ENCODE data around the gene TDRD1. TPM values are rescaled to one million over a fixed set of nuclear protein-coding genes. Genes with fewer than 3 reads are reported as not detected.

Gene TDRD1
- total and polyA plus RNA-seq, 10 of the 15 experiments (the other 5 are each of a cell fraction or from before 2014, with no cell fraction given) = 0.03 to 0.04 TPM; not detected in 8

DNA sequence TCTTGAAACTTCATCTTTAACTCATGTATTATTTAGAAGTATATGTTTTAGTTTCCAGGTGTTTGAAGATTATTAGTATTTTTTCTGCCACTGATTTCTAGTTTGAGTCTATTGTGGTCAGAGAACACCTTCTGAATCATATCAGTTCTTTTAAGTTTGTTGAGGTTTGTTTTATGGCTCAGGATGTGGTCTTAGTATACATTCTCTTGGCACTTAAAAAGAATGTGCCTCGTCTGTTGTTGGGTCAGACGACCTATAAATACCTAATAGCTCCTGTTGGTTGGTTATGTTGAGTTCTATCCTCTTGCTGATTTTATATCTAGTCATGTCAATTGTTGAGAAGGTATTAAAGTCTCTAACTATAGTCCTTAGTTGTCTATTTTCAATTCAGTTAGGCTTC is 15.9 kb downstream of the TDRD1 start (continued):
- no peak for TF ChIP-seq ZNF384 (IDR thresholded peaks at IDR 0.05; ENCODE audit: borderline replicate concordance, low read depth, low read length)
- 0 out of 2 replicates have a peak, but pooled peaks have one; percentile 20 for TF ChIP-seq MTA2 (IDR thresholded peaks at IDR 0.05; ENCODE audit: low read depth)
- TF ChIP-seq ZZZ3 (IDR thresholded peaks at IDR 0.05; ENCODE audit: control insufficient read depth, insufficient read length, low read depth) = no peak
- peak; percentile 48 for TF ChIP-seq GABPA (IDR thresholded peaks at IDR 0.05; ENCODE audit: low read depth)
- no peak for TF ChIP-seq TCF3 (IDR thresholded peaks at IDR 0.05; ENCODE audit: borderline replicate concordance, insufficient read depth, low read depth, low read length)
- no peak for TF ChIP-seq HSF1 (IDR thresholded peaks at IDR 0.05; ENCODE audit: low read depth, low read length)
- TF ChIP-seq CREM (IDR thresholded peaks at IDR 0.05; ENCODE audit: low read depth) = peak; percentile 48; the same call in 1 of the 2 replicates

DNA sequence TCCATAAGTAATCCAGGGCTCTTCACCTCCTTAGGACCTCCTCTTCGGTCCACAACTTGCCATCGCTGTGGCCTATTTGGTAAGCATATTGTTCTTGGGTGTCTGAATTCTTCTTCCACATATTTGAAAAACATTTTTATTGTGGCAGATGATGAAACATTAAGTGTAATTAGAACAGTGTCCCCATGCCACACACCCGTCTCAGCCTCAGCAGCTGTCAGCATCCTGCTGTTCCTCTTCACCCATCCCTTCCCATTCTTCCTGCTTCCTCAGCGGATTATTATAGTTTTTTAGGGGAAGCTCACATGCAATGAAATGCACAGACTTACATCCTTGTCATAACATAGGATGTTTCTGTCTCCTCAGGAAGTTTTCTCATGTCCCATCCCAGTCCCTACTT is 20.1 kb downstream of the TDRD1 start:
- ChIA-PET RAD21 (ENCODE audit: unreplicated experiment) (no interaction called here), POLR2A (no interaction called here), SMC1A (ENCODE audit: uncharacterized antibody, unreplicated experiment) (interaction anchor here (0.6 kb wide), 1 partner anchor 24 kb away, joined by 3 read pairs; no protein-coding TSS in a partner anchor), CTCF (no interaction called here)
- H3K4me2 ChIP-seq (ENCODE audit: control insufficient read depth, insufficient read depth) = no peak overlapping the region
- H3K9ac ChIP-seq (ENCODE audit: control insufficient read depth, insufficient read depth, low read length) = no peak overlapping the region
- no peak overlapping the region for H3K4me3 ChIP-seq
- H3K27ac ChIP-seq (ENCODE audit: control insufficient read depth, insufficient read depth) = no peak overlapping the region
- H3K36me3 ChIP-seq (ENCODE audit: control insufficient read depth in 2 of 2, insufficient read depth in 2 of 2, low read length in 1 of 2) = no peaks in the 10 kb centered on the region
- ATAC-seq = no peak
- in situ Hi-C loops (cut with MboI) = loop anchor here (25.0 kb wide), 1 partner anchor 238 kb away; no protein-coding TSS in a partner anchor
- WGBS (ENCODE audit: insufficient coverage, insufficient replicate concordance, low lambda C conversion rate, missing lambda C conversion rate) = 59% methylated on average over 4 of the region's 4 CpGs
- no peaks in the 10 kb centered on the region for H3K9me3 ChIP-seq (replicated peaks; ENCODE audit: control insufficient read depth, insufficient read depth, low read length)
- no peaks in the 10 kb centered on the region for H4K20me1 ChIP-seq (ENCODE audit: control insufficient read depth, insufficient read depth)
- no peak overlapping the region for H2AFZ ChIP-seq (ENCODE audit: control insufficient read depth, low read depth, low read length)
- DNase-seq (ENCODE audit: low read depth, low spot score) = no peak
- H3K27me3 ChIP-seq (replicated peaks in 1 of 2; ENCODE audit: control insufficient read depth in 2 of 2, insufficient read depth in 2 of 2, low read length in 1 of 2) = no peaks in the 10 kb centered on the region; a peak in 1 of 4 replicates
- H3K4me1 ChIP-seq (ENCODE audit: control insufficient read depth, insufficient read depth, low read length) = no peaks in the 10 kb centered on the region
- BruUV-seq (replicated peaks) = no TSS peak
- no peak for FAIRE-seq
- intact Hi-C loops (cut with micrococcal nuclease; ENCODE audit: unreplicated experiment) = no loop called here
- no peaks in the 10 kb centered on the region for H3K79me2 ChIP-seq (ENCODE audit: control insufficient read depth, insufficient read depth, low read length)
- no peak for TF ChIP-seq NR2C2 (IDR thresholded peaks at IDR 0.05; ENCODE audit: borderline replicate concordance, control insufficient read depth, insufficient read length, low read depth)
- no peak for TF ChIP-seq PML (IDR thresholded peaks at IDR 0.05; ENCODE audit: low read length)
- no peak for TF ChIP-seq ZNF217 (IDR thresholded peaks at IDR 0.05)
- TF ChIP-seq HDAC6 (IDR thresholded peaks at IDR 0.05; ENCODE audit: unreplicated experiment) = no peak
- no peak for TF ChIP-seq POU2F2 (IDR thresholded peaks at IDR 0.05; ENCODE audit: borderline replicate concordance, low read depth, low read length)
- TF ChIP-seq YY1 (IDR thresholded peaks at IDR 0.05; ENCODE audit: low read depth, low read length) = no peak
- TF ChIP-seq TARDBP (IDR thresholded peaks at IDR 0.05; ENCODE audit: borderline replicate concordance) = no peak
- TF ChIP-seq, protein P1, sequence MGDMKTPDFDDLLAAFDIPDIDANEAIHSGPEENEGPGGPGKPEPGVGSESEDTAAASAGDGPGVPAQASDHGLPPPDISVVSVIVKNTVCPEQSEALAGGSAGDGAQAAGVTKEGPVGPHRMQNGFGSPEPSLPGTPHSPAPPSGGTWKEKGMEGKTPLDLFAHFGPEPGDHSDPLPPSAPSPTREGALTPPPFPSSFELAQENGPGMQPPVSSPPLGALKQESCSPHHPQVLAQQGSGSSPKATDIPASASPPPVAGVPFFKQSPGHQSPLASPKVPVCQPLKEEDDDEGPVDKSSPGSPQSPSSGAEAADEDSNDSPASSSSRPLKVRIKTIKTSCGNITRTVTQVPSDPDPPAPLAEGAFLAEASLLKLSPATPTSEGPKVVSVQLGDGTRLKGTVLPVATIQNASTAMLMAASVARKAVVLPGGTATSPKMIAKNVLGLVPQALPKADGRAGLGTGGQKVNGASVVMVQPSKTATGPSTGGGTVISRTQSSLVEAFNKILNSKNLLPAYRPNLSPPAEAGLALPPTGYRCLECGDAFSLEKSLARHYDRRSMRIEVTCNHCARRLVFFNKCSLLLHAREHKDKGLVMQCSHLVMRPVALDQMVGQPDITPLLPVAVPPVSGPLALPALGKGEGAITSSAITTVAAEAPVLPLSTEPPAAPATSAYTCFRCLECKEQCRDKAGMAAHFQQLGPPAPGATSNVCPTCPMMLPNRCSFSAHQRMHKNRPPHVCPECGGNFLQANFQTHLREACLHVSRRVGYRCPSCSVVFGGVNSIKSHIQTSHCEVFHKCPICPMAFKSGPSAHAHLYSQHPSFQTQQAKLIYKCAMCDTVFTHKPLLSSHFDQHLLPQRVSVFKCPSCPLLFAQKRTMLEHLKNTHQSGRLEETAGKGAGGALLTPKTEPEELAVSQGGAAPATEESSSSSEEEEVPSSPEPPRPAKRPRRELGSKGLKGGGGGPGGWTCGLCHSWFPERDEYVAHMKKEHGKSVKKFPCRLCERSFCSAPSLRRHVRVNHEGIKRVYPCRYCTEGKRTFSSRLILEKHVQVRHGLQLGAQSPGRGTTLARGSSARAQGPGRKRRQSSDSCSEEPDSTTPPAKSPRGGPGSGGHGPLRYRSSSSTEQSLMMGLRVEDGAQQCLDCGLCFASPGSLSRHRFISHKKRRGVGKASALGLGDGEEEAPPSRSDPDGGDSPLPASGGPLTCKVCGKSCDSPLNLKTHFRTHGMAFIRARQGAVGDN (IDR thresholded peaks at IDR 0.05) = no peak
- no peak for TF ChIP-seq BRCA1 (IDR thresholded peaks at IDR 0.05; ENCODE audit: low read depth, low read length)
- TF ChIP-seq, protein P2, sequence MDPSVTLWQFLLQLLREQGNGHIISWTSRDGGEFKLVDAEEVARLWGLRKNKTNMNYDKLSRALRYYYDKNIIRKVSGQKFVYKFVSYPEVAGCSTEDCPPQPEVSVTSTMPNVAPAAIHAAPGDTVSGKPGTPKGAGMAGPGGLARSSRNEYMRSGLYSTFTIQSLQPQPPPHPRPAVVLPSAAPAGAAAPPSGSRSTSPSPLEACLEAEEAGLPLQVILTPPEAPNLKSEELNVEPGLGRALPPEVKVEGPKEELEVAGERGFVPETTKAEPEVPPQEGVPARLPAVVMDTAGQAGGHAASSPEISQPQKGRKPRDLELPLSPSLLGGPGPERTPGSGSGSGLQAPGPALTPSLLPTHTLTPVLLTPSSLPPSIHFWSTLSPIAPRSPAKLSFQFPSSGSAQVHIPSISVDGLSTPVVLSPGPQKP (IDR thresholded peaks at IDR 0.05; ENCODE audit: low read depth, low read length) = no peak
- TF ChIP-seq, protein P3, sequence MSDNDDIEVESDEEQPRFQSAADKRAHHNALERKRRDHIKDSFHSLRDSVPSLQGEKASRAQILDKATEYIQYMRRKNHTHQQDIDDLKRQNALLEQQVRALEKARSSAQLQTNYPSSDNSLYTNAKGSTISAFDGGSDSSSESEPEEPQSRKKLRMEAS (IDR thresholded peaks at IDR 0.05; ENCODE audit: low read depth, low read length) = no peak
